Omental fat pad (tissue), 4 donors: Measurements from ENCODE around the gene SCAMP4. TPM values are rescaled to one million over a fixed set of nuclear protein-coding genes. Genes with fewer than 3 reads are reported as not detected.

Experiments used
- ATAC-seq: fragments of 150-250 bp; one replicate; pipeline ENCODE4 v1.9.1; 2016; ENCODE audit warnings: mild to moderate bottlenecking, moderate library complexity; ENCODE audit not compliant: low FRiP score
- DNase-seq: peaks from one replicate; pipeline ENCODE4 v3.0.0-alpha.2; 2019; ENCODE audit warnings: low spot score
- total RNA-seq, 4 donors: library from RNA; depleted of rRNA; stranded (reverse); fragments of >200 nt; gene quantifications; one replicate each; pipeline ENCODE4 v1.1.0, GENCODE V29; 2016
- TF ChIP-seq, protein P1 (sequence below), 3 donors: fragments of 450-650 bp; IDR thresholded peaks; one replicate each; pipeline ENCODE4 v1.5.1; 2016 to 2017; ENCODE audit warnings: antibody characterized with exemption in 3 of 3, mild to moderate bottlenecking in 3 of 3, moderate library complexity in 2 of 3

SCAMP4 gene
- total RNA-seq, 4 donors from 2014 or later: 38.0 to 57.8 (median 45.6) TPM

GRCh38 chr19:1905863-1906375, 720 bp downstream of the SCAMP4 start:
- TF ChIP-seq, protein P1, sequence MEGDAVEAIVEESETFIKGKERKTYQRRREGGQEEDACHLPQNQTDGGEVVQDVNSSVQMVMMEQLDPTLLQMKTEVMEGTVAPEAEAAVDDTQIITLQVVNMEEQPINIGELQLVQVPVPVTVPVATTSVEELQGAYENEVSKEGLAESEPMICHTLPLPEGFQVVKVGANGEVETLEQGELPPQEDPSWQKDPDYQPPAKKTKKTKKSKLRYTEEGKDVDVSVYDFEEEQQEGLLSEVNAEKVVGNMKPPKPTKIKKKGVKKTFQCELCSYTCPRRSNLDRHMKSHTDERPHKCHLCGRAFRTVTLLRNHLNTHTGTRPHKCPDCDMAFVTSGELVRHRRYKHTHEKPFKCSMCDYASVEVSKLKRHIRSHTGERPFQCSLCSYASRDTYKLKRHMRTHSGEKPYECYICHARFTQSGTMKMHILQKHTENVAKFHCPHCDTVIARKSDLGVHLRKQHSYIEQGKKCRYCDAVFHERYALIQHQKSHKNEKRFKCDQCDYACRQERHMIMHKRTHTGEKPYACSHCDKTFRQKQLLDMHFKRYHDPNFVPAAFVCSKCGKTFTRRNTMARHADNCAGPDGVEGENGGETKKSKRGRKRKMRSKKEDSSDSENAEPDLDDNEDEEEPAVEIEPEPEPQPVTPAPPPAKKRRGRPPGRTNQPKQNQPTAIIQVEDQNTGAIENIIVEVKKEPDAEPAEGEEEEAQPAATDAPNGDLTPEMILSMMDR (IDR thresholded peaks at IDR 0.05): no peak
- ATAC-seq (no peak), DNase-seq (no peak)

- TF ChIP-seq, protein P1 (IDR thresholded peaks at IDR 0.05): no peak
- DNase-seq (no peak), ATAC-seq (no peak)
These were observed 1.9 kb downstream of the SCAMP4 start for GRCh38 chr19:1906985-1907562.

- TF ChIP-seq, protein P1 (IDR thresholded peaks at IDR 0.05): no peak
- no peak for ATAC-seq
- DNase-seq: no peak
These were observed 2.6 kb downstream of the SCAMP4 start for GRCh38 chr19:1907563-1908363.

DNA sequence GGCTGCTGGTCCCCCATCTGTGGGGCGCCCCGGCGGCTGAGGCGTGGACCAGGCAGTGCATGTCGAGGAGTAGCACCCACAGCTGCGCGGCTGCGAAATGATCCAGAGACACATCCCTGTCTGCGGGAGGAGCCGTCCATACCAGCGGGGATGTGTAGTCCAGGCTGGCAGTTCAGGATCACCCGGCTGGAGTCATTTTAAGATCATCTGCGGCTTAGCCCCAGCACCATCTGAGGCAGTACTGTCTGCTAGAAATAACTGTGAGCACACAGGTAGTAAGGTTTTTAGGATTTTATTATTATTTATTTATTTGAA, 3.1 kb downstream of the SCAMP4 start:
- TF ChIP-seq, protein P1 (IDR thresholded peaks at IDR 0.05): no peak
- DNase-seq (no peak), ATAC-seq (no peak)

DNA sequence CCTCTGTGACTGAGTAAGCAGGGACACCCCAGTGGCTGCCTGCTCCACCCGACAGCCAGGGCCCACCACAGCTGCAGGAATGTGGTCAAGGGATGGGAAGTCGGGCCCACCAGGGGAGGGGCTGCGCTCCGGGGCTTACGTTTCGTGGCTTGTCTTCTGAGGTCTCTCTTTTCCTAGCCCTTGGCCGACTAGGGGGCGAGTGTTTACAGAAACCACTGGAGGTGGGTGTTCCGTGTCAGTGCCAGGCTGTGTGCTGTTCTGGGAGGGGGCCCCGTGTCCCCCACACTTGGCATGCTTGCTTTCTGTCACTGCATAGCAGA, 4.5 kb downstream of the SCAMP4 start:
- TF ChIP-seq, protein P1 (IDR thresholded peaks at IDR 0.05): no peak

GRCh38 chr19:1910177-1910576, 5.0 kb downstream of the SCAMP4 start:
- DNase-seq (no peak), ATAC-seq (no peak)
- TF ChIP-seq, protein P1 (IDR thresholded peaks at IDR 0.05): no peak

More for the DNA sequence above, 4.5 kb downstream of the SCAMP4 start:
- ATAC-seq: no peak
- no peak for DNase-seq

DNA sequence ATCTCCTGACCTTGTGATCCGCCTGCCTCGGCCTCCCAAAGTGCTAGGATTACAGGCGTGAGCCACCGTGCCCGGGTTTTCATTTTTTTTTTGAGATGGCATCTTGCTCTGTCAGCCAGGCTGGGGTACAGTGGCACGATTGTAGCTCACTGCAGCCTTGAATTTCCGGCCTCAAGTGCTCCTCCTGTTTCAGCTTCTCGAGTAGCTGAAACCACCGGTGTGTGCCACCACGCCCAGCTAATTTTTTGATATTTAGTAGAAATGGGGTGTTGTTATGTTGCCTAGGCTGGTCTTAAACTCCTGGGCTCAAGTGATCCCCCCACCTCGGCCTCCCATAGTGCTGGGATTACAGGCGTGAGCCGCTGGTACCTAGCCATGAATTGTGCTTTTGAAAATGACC, 5.9 kb downstream of the SCAMP4 start:
- TF ChIP-seq, protein P1 (IDR thresholded peaks at IDR 0.05): no peak
- DNase-seq (no peak), ATAC-seq (no peak)
